ENCODE measurements around the gene SLC25A6. TPM values are rescaled to one million over a fixed set of nuclear protein-coding genes. Genes with fewer than 3 reads are reported as not detected.
"Not testable (repeated sequence)": the region's sequence is repeated elsewhere in the genome, so short reads cannot be mapped to it uniquely, and the experiment has no call there.

Gene SLC25A6
- total RNA-seq, 1 donor from 2014 or later, result 193 TPM

DNA sequence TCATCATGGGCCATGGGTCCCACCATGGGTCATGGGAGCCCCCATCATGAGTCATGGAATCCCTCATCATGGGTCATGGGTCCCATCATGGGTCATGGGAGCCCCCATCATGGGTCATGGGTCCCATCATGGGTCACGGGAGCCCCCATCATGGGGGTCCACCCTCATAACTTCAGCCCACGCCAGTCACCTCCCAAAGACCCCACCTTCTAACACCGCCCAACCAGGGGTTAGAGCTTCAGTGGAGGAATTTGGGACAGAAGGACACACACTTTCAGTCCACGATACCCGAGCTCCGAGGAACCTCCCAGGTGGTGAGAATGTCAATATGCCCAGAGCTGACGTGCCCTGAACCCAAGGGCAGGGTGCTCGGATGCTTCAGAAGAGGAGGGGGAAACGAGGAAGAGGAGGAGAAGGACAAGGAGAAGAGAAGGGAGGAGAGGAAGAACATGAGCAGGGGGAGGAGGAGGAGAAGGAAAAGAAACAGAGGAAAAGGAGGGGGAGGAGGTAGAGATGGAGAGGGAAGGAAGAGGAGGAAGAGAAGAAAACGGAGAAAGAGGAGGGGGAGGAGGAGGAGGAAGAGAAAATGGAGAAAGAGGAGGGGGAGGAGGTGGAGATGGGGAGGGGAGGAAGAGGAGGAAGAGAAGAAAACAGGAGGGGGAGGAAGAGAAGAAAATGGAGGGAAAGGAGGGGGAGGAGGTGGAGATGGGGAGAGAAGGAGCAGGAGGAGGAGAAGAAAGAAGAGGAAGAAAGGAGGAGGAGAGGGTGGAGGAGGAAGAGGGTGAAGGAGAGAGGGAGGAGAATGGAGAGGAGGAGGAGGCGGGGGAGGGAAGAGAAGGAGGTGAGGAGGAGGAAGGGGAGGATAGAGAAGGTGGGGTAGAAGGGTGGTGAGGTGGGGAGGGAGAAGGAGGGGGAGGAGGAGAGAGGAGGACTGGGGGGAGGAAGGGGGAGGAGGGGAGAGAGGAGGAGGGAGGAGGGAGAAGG is 37.6 kb downstream of the SLC25A6 start:
- DNase-seq (ENCODE audit: low read depth in 2 of 2), result no peak

DNA sequence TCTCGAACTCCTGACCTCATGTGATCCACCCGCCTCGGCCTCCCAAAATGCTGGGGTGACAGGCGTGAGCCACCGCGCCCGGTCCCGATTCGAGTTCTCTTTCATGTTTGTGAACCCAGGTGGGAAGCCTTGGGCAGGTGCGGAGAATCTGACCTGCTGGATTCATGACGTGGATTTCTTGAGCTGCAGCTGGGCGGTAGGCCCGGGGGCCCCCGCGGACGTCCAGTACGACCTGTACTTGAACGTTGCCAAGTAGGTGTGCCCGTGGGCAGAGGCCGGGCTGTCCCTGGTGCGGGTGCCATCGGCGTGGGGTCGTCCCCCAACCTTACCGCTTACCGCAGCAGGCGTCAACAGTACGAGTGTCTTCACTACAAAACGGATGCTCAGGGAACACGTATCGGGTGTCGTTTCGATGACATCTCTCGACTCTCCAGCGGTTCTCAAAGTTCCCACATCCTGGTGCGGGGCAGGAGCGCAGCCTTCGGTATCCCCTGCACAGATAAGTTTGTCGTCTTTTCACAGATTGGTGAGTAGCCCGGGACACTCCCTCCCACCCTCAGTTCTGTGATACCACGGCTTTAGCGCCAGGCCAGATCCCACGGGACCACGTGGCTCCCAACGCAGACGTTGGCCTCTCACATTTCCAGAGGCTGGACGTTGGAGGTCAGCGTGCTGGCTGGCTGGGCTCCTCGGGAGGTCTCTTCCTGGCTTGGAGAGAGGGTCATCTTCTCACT is 39.8 kb downstream of the SLC25A6 start:
- DNase-seq (ENCODE audit: low read depth in 2 of 2), result no peak

DNA sequence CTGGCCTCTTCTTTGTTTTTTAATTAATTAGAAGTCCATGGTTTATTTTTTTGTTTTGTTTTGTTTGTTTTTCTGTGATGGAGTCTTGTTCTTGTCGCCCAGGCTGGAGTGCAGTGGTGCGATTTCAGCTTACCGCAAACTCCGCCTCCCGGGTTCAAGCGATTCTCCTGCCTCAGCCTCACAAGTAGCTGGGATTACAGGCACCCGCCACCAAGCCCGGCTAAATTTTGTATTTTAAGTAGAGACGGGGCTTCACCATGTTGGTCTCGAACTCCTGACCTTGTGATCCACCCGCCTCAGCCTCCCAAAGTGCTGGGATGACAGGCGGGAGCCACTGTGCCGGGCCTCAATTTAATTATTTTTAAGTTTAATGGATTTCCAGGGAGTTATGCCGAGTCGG is 42.3 kb downstream of the SLC25A6 start:
- not testable (repeated sequence) for DNase-seq (ENCODE audit: low read depth in 2 of 2)

DNA sequence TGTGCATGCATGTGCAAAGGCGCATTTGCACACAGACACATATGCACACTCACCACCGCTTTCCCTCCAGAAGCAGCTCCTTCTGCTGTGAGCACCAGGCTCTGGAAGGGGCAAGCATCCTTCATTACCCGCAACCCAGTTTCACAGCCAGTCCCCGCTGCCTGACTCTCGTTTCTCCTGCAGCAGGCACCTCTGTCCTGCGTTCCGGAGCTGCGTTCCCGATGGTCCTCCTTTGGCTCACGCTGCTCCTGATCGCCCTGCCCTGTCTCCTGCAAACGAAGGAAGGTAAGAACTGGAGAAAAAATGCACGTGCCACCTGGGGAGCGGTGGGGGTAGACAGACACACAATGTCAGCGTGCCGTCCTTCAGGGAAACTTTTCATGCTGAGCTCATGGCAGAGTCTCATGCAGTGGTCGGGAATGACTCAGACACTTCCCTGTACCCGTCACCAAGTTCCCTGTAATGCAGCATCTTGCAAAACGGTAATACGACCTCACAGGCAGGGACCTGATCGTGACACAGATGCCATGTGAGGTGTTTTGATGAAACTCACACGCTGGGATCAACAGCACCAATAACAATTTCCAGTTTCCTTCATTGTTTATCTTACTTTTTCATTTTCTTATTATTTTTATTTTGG is 50.2 kb downstream of the SLC25A6 start:
- DNase-seq (ENCODE audit: low read depth in 2 of 2), result no peak

DNA sequence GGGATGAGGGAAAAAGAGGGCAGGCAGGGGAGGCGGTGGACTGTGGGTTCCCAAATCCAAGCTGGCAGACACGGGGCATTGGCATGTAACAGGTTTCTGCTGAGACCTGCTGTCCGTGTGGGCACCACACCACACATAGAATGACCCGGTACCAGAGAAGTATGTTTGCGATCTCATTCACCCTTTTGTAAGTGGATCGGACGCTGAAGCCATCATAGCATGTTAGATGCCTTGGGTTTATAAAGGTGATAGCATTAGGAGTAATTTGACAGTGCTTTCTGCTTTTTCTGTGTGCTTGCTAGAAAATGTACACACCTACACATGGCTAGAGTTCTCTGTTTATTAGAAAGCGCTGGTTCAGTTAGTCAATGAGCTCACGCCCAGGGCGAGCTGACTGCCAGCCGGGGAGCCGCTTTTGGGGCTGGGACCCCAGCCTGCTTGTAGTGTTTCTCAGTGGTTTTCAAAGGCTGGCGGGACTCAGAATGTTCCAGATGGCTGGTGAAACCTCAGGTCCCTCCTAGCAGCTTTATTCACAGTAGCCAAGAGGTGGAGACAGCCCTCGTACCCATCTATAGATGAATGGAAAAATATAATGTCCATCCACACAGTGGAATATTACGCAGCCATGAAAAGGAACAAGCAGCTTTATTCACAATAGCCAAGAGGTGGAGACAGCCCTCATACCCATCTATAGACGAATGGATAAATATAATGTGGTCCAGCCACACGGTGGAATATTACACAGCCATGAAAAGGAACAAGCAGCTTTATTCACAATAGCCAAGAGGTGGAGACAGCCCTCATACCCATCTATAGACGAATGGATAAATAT is 54.7 kb downstream of the SLC25A6 start:
- peak in 1 of 2 donors; percentile 13 for DNase-seq (ENCODE audit: low read depth in 2 of 2)

DNA sequence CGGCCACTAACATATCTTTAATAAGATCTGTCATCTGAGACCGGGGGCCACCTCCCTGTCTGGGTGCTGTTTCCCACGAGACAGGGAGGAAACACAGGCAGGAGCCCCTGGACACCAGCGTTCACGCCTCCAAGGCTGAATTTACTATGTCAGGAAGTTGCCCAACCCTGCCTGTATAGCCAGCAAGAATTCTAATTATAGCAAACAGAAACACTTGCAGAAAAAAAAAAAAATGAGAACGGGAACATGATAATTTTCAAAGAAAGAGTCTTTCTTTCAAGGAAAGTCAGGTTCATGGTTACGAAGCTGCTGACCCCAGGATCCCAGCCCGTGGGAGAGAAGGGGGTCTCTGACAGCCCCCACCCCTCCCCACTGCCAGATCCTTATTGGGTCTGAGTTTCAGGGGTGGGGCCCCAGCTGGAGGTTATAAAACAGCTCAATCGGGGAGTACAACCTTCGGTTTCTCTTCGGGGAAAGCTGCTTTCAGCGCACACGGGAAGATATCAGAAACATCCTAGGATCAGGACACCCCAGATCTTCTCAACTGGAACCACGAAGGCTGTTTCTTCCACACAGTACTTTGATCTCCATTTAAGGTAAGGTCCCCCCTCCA is 55.5 kb downstream of the SLC25A6 start, which contains the start of gene IL3RA:
IL3RA (plus strand) TSS at position 455 of the 613 bp plus-strand sequence. CDS start 4,981 bp downstream, outside the sequence.
- DNase-seq (ENCODE audit: low read depth in 2 of 2), result peak; percentile 35 to 42

Other genes starting within 250 kb of the SLC25A6 start
- gene CRLF2, start 179.5 kb downstream of the SLC25A6 start, total RNA-seq, result not detected in 2 replicates
- gene CSF2RA, start 123.3 kb downstream of the SLC25A6 start, total RNA-seq, result not detected in 2 replicates
- 15.5 and 19.6 TPM in 2 replicates for gene IL3RA, start 55.3 kb downstream of the SLC25A6 start, total RNA-seq
- 10.7 and 12.2 TPM in 2 replicates for gene ASMTL, start 60.8 kb upstream of the SLC25A6 start, total RNA-seq
- gene P2RY8, start 145.1 kb upstream of the SLC25A6 start, total RNA-seq, result under 0.01 and 0.40 TPM in 2 replicates
- 13.1 and 16.9 TPM in 2 replicates for gene AKAP17A, start 199.5 kb upstream of the SLC25A6 start, total RNA-seq
- not detected in 2 replicates for gene ASMT, start 222.9 kb upstream of the SLC25A6 start, total RNA-seq

Measured in lung microvascular endothelial cell (primary cell).